Smooth muscle cell (in vitro differentiated cells): ENCODE data around the gene CELF1. TPM values are rescaled to one million over a fixed set of nuclear protein-coding genes. Genes with fewer than 3 reads are reported as not detected.
A peak's percentile ranks its signal among the peaks of the same experiment; 100 is the strongest.

ENCODE experiments used
- DNase-seq: peaks from one replicate; lab custom pipeline; 2025; ENCODE audit not compliant: unreplicated experiment; lab: John Stamatoyannopoulos, UW
- H2AFZ ChIP-seq: fragments of 200-600 bp; sonication (generic); 2 replicates; pipeline ENCODE4 v1.6.0; 2016; ENCODE audit warnings: antibody characterized with exemption, low read depth, mild to moderate bottlenecking
- H3F3A ChIP-seq: fragments of 200-600 bp; sonication (generic); 2 replicates; pipeline ENCODE4 v1.6.0; 2017; ENCODE audit warnings: antibody characterized with exemption, low read depth
- H3K27ac ChIP-seq: fragments of 200-600 bp; sonication (generic); 2 replicates; pipeline ENCODE4 v1.5.1; 2016; ENCODE audit warnings: low read depth, mild to moderate bottlenecking
- H3K27me3 ChIP-seq: fragments of 200-600 bp; sonication (generic); 2 replicates; pipeline ENCODE4 v1.6.1; 2016; ENCODE audit warnings: low read depth, mild to moderate bottlenecking
- H3K36me3 ChIP-seq: fragments of 200-600 bp; sonication (generic); 2 replicates; pipeline ENCODE4 v1.5.1; 2016; ENCODE audit warnings: low read depth
- H3K4me1 ChIP-seq: fragments of 200-600 bp; sonication (generic); 2 replicates; pipeline ENCODE4 v1.5.1; 2016; ENCODE audit warnings: low read depth
- H3K4me2 ChIP-seq: fragments of 200-600 bp; sonication (generic); 2 replicates; pipeline ENCODE4 v1.6.0; 2016; ENCODE audit warnings: mild to moderate bottlenecking
- H3K4me3 ChIP-seq: fragments of 200-600 bp; sonication (generic); 2 replicates; pipeline ENCODE4 v1.5.1; 2016; ENCODE audit warnings: mild to moderate bottlenecking
- H3K79me2 ChIP-seq: fragments of 200-600 bp; sonication (generic); 2 replicates; pipeline ENCODE4 v1.6.0; 2016; ENCODE audit warnings: low read depth, mild to moderate bottlenecking
- H3K9ac ChIP-seq: fragments of 200-600 bp; sonication (generic); 2 replicates; pipeline ENCODE4 v1.6.0; 2016; ENCODE audit warnings: low read depth
- H3K9me3 ChIP-seq: fragments of 200-600 bp; sonication (generic); replicated peaks from 2 replicates; pipeline ENCODE4 v1.5.1; 2016; ENCODE audit warnings: low read depth
- H4K20me1 ChIP-seq: fragments of 200-600 bp; sonication (generic); 2 replicates; pipeline ENCODE4 v1.6.0; 2016; ENCODE audit warnings: low read depth
- CTCF ChIP-seq: fragments of 200-600 bp; sonication (generic); IDR thresholded peaks from 2 replicates; pipeline ENCODE4 v1.5.1; 2017; ENCODE audit warnings: borderline replicate concordance, mild to moderate bottlenecking, antibody characterized with exemption; ENCODE audit not compliant: insufficient read depth, poor library complexity, severe bottlenecking
- WGBS: methylation state at CpG from one replicate; pipeline ENCODE4 v1.1.7; 2016; ENCODE audit warnings: low lambda C conversion rate; 5-methylcytosine and 5-hydroxymethylcytosine counted together
- polyA plus RNA-seq: library from polyadenylated mRNA; unstranded; fragments of >200 nt; fragmentation: Nextera tagmentation; extraction: Ambion mirVana; gene quantifications from 2 replicates; pipeline ENCODE4 v1.2.1, GENCODE V29; 2016
- total RNA-seq: library from RNA; depleted of rRNA; stranded (reverse); fragments of >200 nt; gene quantifications from 2 replicates; pipeline ENCODE4 v1.2.3, GENCODE V29; 2014

Gene CELF1
- total and polyA plus RNA-seq, 2 experiments from 2014 or later = 42.5 to 64.8 TPM

GRCh38 chr11:47430524-47430923, 122.4 kb downstream of the CELF1 start:
- H3K27ac ChIP-seq = no peak overlapping the region
- no peak overlapping the region for H3K4me3 ChIP-seq
- no peaks in the 10 kb centered on the region for H3K4me1 ChIP-seq
- no peaks in the 10 kb centered on the region for H4K20me1 ChIP-seq
- no peaks in the 10 kb centered on the region for H3K9me3 ChIP-seq
- no peak overlapping the region for H3K4me2 ChIP-seq
- H3K36me3 ChIP-seq = no peaks in the 10 kb centered on the region
- WGBS = 82% methylated on average over 5 of the region's 5 CpGs
- H3F3A ChIP-seq = no peaks in the 10 kb centered on the region
- H3K79me2 ChIP-seq = peaks cover 6% of the 10 kb centered on the region
- TF ChIP-seq CTCF = no peak
- no peak overlapping the region for H2AFZ ChIP-seq
- H3K27me3 ChIP-seq = no peaks in the 10 kb centered on the region
- DNase-seq = no peak
- no peak overlapping the region for H3K9ac ChIP-seq

- peaks cover 6% of the 10 kb centered on the region for H3K4me1 ChIP-seq
- H2AFZ ChIP-seq = peak within 1 kb of the TSS; percentile 82
- no peaks in the 10 kb centered on the region for H3K36me3 ChIP-seq
- DNase-seq = peak; percentile 95
- no peaks in the 10 kb centered on the region for H3K27me3 ChIP-seq
- H3F3A ChIP-seq = no peaks in the 10 kb centered on the region
- H3K4me3 ChIP-seq = peak within 1 kb of the TSS; percentile 99
- H4K20me1 ChIP-seq = no peaks in the 10 kb centered on the region
- H3K9ac ChIP-seq = peak within 1 kb of the TSS; percentile 96
- no peak for TF ChIP-seq CTCF
- WGBS = 2% methylated on average over 59 of the region's 62 CpGs
- H3K9me3 ChIP-seq = no peaks in the 10 kb centered on the region
- peak within 1 kb of the TSS; percentile 100 for H3K4me2 ChIP-seq
- H3K27ac ChIP-seq = peak within 1 kb of the TSS; percentile 85
- H3K79me2 ChIP-seq = peaks cover 16% of the 10 kb centered on the region
These were observed 126.6 kb downstream of the CELF1 start, which contains the start of gene PSMC3 for GRCh38 chr11:47426062-47426956. TSS of gene PSMC3 (minus strand) at chr11:47426439. CDS start at chr11:47426279, 160 bp downstream.

GRCh38 chr11:47425611-47426010, 127.3 kb downstream of the CELF1 start:
- Histone ChIP-seq H3K9ac (peak overlapping the region; percentile 96), H3K4me2 (peak overlapping the region; percentile 100), H3K36me3 (no peaks in the 10 kb centered on the region), H4K20me1 (no peaks in the 10 kb centered on the region), H3K9me3 (no peaks in the 10 kb centered on the region), H3K27me3 (no peaks in the 10 kb centered on the region), H3K27ac (peak overlapping the region; percentile 85), H3F3A (no peaks in the 10 kb centered on the region), H3K4me1 (peaks cover 6% of the 10 kb centered on the region), H3K79me2 (peaks cover 16% of the 10 kb centered on the region), H3K4me3 (peak overlapping the region; percentile 99), H2AFZ (peak overlapping the region; percentile 82)
- WGBS = 3% methylated on average over 14 of the region's 14 CpGs
- no peak for TF ChIP-seq CTCF
- DNase-seq = no peak
